HCT116 (cell line): ENCODE data around the gene CHST11. TPM values are rescaled to one million over a fixed set of nuclear protein-coding genes. Genes with fewer than 3 reads are reported as not detected.

ENCODE experiments used
- ATAC-seq: fragments of 200-7000 bp; cut with Tn5 transposase; 2 replicates; pipeline ENCODE4 v1.9.1; 2020; ENCODE audit warnings: mild to moderate bottlenecking, moderate library complexity
- BruUV-seq: library from RNA; stranded (reverse); fragments of 400-500 nt; replicated peaks from 2 replicates; lab custom pipeline; 2021; lab: Mats Ljungman, UMichigan
- CTCF ChIA-PET: fragments of 300-600 bp; sonication (Branson Sonifier 250); formaldehyde crosslinking; loops from one replicate; lab custom pipeline; 2021; ENCODE audit warnings: antibody characterized with exemption; lab: Charles Lee
- POLR2A ChIA-PET: fragments of 300-600, 350-600 bp; sonication (Branson Sonifier 250); formaldehyde crosslinking; loops from one replicate; lab custom pipeline; 2021; ENCODE audit warnings: antibody characterized with exemption; lab: Charles Lee
- RAD21 ChIA-PET, 2 experiments: fragments of 300-600 bp; sonication (Branson Sonifier 250); formaldehyde crosslinking; loops; one replicate each; lab custom pipeline; 2023; ENCODE audit warnings: low total read pairs in 2 of 2; ENCODE audit not compliant: uncharacterized antibody in 2 of 2, unreplicated experiment in 2 of 2, low non-redundant PET in 1 of 2; lab: Charles Lee
- DNase-seq: peaks from one replicate; pipeline ENCODE4 v3.0.0-alpha.2; 2010; ENCODE audit warnings: low read depth, low spot score
- H2AFZ ChIP-seq: fragments of 200-600 bp; shearing (Covaris generic), sonication (generic); 2 replicates; pipeline ENCODE4 v1.6.1; 2017; ENCODE audit warnings: low read depth, mixed run types, mixed read lengths, antibody characterized with exemption, low read length; ENCODE audit not compliant: poor library complexity, severe bottlenecking
- H3K27ac ChIP-seq: 2 replicates; pipeline ENCODE4 v1.5.1; 2012; ENCODE audit warnings: low read depth, low read length
- H3K27me3 ChIP-seq: fragments of 200-600 bp; sonication (generic); 2 replicates; pipeline ENCODE4 v1.6.1; 2016; ENCODE audit warnings: mixed run types, low read length, mixed read lengths; ENCODE audit not compliant: insufficient read depth
- H3K36me3 ChIP-seq, 2 experiments: fragments of 200-500 bp in 1 of 2; fragments of 200-600 bp in 1 of 2; sonication (Bioruptor generic) in 1 of 2; sonication (generic) in 1 of 2; 2 replicates each; pipeline versions ENCODE4 v1.5.1 to v1.6.1; 2014 to 2016; ENCODE audit warnings: low read length in 2 of 2, inconsistent platforms in 1 of 2, mixed read lengths in 1 of 2, mixed run types in 1 of 2; ENCODE audit not compliant: insufficient read depth in 2 of 2, control insufficient read depth in 1 of 2
- H3K4me1 ChIP-seq, 2 experiments: fragments of 200-600 bp in 1 of 2; sonication (generic) in 1 of 2; 2 replicates each; pipeline versions ENCODE4 v1.5.1 to v1.6.1; 2012 to 2017; ENCODE audit warnings: low read length in 2 of 2, inconsistent platforms in 1 of 2, mild to moderate bottlenecking in 1 of 2, mixed read lengths in 1 of 2, mixed run types in 1 of 2, moderate library complexity in 1 of 2; ENCODE audit not compliant: insufficient read depth in 2 of 2, control insufficient read depth in 1 of 2
- H3K4me2 ChIP-seq: fragments of 200-600 bp; sonication (generic); 2 replicates; pipeline ENCODE4 v1.6.1; 2017; ENCODE audit warnings: mixed run types, low read length, mixed read lengths
- H3K4me3 ChIP-seq, 2 experiments: fragments of 200-600 bp in 1 of 2; sonication (generic) in 1 of 2; replicated peaks in 1 of 2; 2 replicates each; pipeline ENCODE4 v1.5.1; 2011 to 2016; ENCODE audit warnings: low read length in 2 of 2, control low read depth in 1 of 2, low read depth in 1 of 2, mild to moderate bottlenecking in 1 of 2, mixed read lengths in 1 of 2, mixed run types in 1 of 2
- H3K79me2 ChIP-seq: fragments of 200-600 bp; sonication (generic); 2 replicates; pipeline ENCODE4 v1.6.1; 2017; ENCODE audit warnings: mild to moderate bottlenecking, mixed run types, low read length, moderate library complexity, mixed read lengths; ENCODE audit not compliant: insufficient read depth
- H3K9ac ChIP-seq: fragments of 200-600 bp; sonication (generic); 2 replicates; pipeline ENCODE4 v1.6.1; 2016; ENCODE audit warnings: low read length, mixed read lengths
- H3K9me2 ChIP-seq: fragments of 200-600 bp; sonication (generic), shearing (Covaris generic); 2 replicates; pipeline ENCODE4 v1.6.1; 2017; ENCODE audit warnings: mixed run types, mild to moderate bottlenecking, moderate library complexity; ENCODE audit not compliant: insufficient read depth
- H3K9me3 ChIP-seq, 2 experiments: fragments of 200-500 bp in 1 of 2; fragments of 200-600 bp in 1 of 2; sonication (Bioruptor generic) in 1 of 2; sonication (generic) in 1 of 2; 2 replicates each; pipeline ENCODE4 v1.6.1; 2014 to 2017; ENCODE audit warnings: low read length in 2 of 2, mixed read lengths in 2 of 2, inconsistent platforms in 1 of 2, low read depth in 1 of 2, mild to moderate bottlenecking in 1 of 2, mixed run types in 1 of 2, moderate library complexity in 1 of 2; ENCODE audit not compliant: control insufficient read depth in 1 of 2, insufficient read depth in 1 of 2
- H4K20me1 ChIP-seq: fragments of 200-600 bp; sonication (generic), shearing (Covaris generic); 2 replicates; pipeline ENCODE4 v1.6.1; 2017; ENCODE audit warnings: mixed run types, mild to moderate bottlenecking, moderate library complexity; ENCODE audit not compliant: insufficient read depth
- CEBPB ChIP-seq: IDR thresholded peaks from 2 replicates; pipeline ENCODE4 v1.6.1; 2012; ENCODE audit warnings: low read depth
- EGR1 ChIP-seq: IDR thresholded peaks from 2 replicates; pipeline ENCODE4 v1.6.1; 2012; ENCODE audit warnings: low read depth
- EZH2 ChIP-seq: fragments of 200-600 bp; sonication (generic); IDR thresholded peaks from 2 replicates; pipeline ENCODE4 v1.6.1; 2017; ENCODE audit warnings: antibody characterized with exemption, mixed run types
- EZH2phosphoT487 ChIP-seq: fragments of 200-600 bp; IDR thresholded peaks from 2 replicates; pipeline ENCODE4 v1.6.1; 2018; ENCODE audit warnings: antibody characterized with exemption, borderline replicate concordance
- JUND ChIP-seq: IDR thresholded peaks from 2 replicates; pipeline ENCODE4 v1.6.1; 2012
- POLR2A ChIP-seq: IDR thresholded peaks from 2 replicates; pipeline ENCODE4 v1.7.0; 2011; ENCODE audit warnings: borderline replicate concordance; ENCODE audit not compliant: insufficient read depth, insufficient read length; ENCODE audit errors: extremely low read depth
- SP1 ChIP-seq: IDR thresholded peaks from 2 replicates; pipeline ENCODE4 v1.6.1; 2012; ENCODE audit warnings: low read depth
- YY1 ChIP-seq: IDR thresholded peaks from 2 replicates; pipeline ENCODE4 v1.6.1; 2011; ENCODE audit warnings: low read length, low read depth, moderate library complexity, mild to moderate bottlenecking; ENCODE audit not compliant: insufficient replicate concordance; ENCODE audit errors: extremely low read depth
- intact Hi-C: fragments of 100-400 bp; cut with micrococcal nuclease; formaldehyde crosslinking; loops from 2 replicates; pipeline ENCODE4 v1.10.0; 2022
- total RNA-seq: library from RNA; stranded (reverse); gene quantifications from one replicate; pipeline ENCODE4 v1.2.1, GENCODE V29; 2021; ENCODE audit not compliant: unreplicated experiment
- TF ChIP-seq, protein P1 (sequence below): IDR thresholded peaks from 2 replicates; pipeline ENCODE4 v1.6.1; 2012; ENCODE audit warnings: low read depth
- TF ChIP-seq, protein P2 (sequence below): IDR thresholded peaks from 2 replicates; pipeline ENCODE4 v1.6.1; 2012
- TF ChIP-seq, protein P3 (sequence below): IDR thresholded peaks from 2 replicates; pipeline ENCODE4 v1.6.1; 2012
- TF ChIP-seq, protein P4 (sequence below): IDR thresholded peaks from 2 replicates; pipeline ENCODE4 v1.6.1; 2011; ENCODE audit warnings: mild to moderate bottlenecking, low read length, moderate library complexity; ENCODE audit not compliant: insufficient replicate concordance; ENCODE audit errors: extremely low read depth

Gene CHST11
- total RNA-seq, 1 experiment from 2014 or later: 10.1 TPM

DNA sequence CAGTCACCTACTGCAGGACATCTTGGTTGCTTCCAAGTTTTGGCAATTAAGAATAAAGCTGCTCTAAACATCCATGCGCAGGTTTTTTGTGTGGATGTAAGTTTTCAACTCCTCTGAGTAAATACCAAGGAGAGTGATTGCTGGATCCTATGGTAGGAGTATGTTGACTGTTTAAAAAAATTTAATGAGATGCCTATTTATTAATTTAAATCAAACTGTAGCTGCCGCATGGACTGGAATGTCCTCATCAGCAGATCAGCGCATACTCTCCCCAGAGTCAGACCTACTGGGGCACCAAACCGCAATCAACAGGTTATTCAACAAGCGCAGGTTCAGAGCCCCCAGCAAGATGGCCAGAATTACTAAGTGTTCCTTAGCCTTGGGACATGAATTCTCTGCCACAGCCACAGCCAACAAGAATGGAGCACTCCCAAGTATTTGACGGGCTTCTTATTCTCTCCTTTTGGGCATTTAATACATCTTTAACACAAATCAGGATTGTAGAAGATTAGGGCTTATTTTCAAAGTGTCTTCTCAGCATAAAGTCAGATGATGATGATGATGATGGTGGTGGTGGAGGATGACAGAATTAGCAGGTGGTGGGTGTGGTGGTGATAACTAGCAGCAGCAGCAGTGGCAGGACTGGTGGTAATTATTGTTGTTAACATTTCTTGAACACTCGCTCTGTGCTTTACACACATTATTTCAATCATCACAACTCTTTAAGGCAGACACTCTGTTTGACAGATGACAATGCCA, 170.7 kb downstream of the CHST11 start (continued):
- TF ChIP-seq, protein P1, sequence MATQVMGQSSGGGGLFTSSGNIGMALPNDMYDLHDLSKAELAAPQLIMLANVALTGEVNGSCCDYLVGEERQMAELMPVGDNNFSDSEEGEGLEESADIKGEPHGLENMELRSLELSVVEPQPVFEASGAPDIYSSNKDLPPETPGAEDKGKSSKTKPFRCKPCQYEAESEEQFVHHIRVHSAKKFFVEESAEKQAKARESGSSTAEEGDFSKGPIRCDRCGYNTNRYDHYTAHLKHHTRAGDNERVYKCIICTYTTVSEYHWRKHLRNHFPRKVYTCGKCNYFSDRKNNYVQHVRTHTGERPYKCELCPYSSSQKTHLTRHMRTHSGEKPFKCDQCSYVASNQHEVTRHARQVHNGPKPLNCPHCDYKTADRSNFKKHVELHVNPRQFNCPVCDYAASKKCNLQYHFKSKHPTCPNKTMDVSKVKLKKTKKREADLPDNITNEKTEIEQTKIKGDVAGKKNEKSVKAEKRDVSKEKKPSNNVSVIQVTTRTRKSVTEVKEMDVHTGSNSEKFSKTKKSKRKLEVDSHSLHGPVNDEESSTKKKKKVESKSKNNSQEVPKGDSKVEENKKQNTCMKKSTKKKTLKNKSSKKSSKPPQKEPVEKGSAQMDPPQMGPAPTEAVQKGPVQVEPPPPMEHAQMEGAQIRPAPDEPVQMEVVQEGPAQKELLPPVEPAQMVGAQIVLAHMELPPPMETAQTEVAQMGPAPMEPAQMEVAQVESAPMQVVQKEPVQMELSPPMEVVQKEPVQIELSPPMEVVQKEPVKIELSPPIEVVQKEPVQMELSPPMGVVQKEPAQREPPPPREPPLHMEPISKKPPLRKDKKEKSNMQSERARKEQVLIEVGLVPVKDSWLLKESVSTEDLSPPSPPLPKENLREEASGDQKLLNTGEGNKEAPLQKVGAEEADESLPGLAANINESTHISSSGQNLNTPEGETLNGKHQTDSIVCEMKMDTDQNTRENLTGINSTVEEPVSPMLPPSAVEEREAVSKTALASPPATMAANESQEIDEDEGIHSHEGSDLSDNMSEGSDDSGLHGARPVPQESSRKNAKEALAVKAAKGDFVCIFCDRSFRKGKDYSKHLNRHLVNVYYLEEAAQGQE: no peak
- TF ChIP-seq EZH2 (no peak), EZH2phosphoT487 (no peak), JUND (no peak), YY1 (no peak), EGR1 (no peak), CEBPB (no peak)

DNA sequence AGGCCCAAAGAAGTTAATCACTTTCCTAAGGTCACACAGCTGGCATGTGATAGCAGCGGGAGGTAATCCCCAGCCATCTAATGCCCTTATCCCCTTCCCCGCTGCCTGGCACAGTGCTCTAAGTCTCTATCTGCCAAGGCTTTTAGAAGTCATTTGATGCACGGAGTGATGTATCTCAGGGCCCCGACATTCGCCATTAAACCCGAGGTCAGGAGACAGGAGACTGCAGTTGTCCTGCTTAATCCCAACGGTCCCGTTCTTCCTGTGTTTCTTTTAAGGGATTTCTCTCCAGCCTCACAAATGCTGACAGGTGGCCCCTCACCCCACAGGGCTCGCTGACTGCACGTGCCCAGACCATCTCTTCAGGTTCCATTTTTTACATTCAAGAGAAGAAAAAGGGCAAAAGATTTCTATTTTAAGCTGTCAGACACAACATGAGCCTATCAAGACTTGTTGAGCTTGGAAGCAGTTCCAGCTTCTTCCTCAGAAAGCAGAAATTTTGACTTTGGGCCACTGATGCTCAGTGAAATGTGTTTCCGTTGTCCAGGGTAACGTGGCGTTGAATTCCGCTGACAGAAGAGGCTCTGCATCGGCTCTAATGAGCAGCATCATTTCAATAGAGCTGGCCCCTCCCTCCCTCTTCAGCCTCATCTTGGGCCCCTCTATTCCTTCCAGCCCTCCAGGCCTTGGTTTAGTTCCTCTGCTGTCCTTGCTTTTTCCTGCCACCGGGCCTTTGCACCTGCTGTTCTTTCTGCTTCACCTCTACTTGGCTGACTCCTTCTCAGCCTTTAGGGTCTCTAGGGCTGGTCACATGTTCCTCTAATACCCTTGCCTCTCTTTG, 171.5 kb downstream of the CHST11 start:
- no peak overlapping the region for H2AFZ ChIP-seq
- ChIA-PET POLR2A (no interaction called here), RAD21 (no interaction called here), CTCF (no interaction called here)
- no peaks in the 10 kb centered on the region for H3K9me2 ChIP-seq
- H3K4me2 ChIP-seq: no peak overlapping the region
- no peak overlapping the region for H3K27ac ChIP-seq
- H3K36me3 ChIP-seq: no peaks in the 10 kb centered on the region
- no peak overlapping the region for H3K9ac ChIP-seq
- no peaks in the 10 kb centered on the region for H3K9me3 ChIP-seq
- DNase-seq: no peak
- no peak for ATAC-seq
- no peaks in the 10 kb centered on the region for H3K27me3 ChIP-seq
- no peaks in the 10 kb centered on the region for H3K79me2 ChIP-seq
- intact Hi-C loops: no loop called here
- H3K4me1 ChIP-seq: no peaks in the 10 kb centered on the region
- BruUV-seq: no TSS peak
- H3K4me3 ChIP-seq: no peak overlapping the region
- no peaks in the 10 kb centered on the region for H4K20me1 ChIP-seq
- TF ChIP-seq JUND: no peak
- TF ChIP-seq, protein P1: no peak
- TF ChIP-seq, protein P2, sequence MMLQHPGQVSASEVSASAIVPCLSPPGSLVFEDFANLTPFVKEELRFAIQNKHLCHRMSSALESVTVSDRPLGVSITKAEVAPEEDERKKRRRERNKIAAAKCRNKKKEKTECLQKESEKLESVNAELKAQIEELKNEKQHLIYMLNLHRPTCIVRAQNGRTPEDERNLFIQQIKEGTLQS: no peak
- no peak for TF ChIP-seq SP1
- TF ChIP-seq EZH2: no peak
- TF ChIP-seq EZH2phosphoT487: no peak
- TF ChIP-seq, protein P3, sequence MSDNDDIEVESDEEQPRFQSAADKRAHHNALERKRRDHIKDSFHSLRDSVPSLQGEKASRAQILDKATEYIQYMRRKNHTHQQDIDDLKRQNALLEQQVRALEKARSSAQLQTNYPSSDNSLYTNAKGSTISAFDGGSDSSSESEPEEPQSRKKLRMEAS: no peak
- no peak for TF ChIP-seq POLR2A
- TF ChIP-seq, protein P4, sequence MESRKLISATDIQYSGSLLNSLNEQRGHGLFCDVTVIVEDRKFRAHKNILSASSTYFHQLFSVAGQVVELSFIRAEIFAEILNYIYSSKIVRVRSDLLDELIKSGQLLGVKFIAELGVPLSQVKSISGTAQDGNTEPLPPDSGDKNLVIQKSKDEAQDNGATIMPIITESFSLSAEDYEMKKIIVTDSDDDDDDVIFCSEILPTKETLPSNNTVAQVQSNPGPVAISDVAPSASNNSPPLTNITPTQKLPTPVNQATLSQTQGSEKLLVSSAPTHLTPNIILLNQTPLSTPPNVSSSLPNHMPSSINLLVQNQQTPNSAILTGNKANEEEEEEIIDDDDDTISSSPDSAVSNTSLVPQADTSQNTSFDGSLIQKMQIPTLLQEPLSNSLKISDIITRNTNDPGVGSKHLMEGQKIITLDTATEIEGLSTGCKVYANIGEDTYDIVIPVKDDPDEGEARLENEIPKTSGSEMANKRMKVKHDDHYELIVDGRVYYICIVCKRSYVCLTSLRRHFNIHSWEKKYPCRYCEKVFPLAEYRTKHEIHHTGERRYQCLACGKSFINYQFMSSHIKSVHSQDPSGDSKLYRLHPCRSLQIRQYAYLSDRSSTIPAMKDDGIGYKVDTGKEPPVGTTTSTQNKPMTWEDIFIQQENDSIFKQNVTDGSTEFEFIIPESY: no peak
- no peak for TF ChIP-seq YY1
